Occipital lobe (tissue), 2 donors: ENCODE data around the gene MPC1L. TPM values are rescaled to one million over a fixed set of nuclear protein-coding genes. Genes with fewer than 3 reads are reported as not detected.

Source experiments
- DNase-seq: peaks from one replicate; lab custom pipeline; 2025; lab: John Stamatoyannopoulos, UW
- total RNA-seq: library from RNA; depleted of rRNA; stranded (reverse); fragments of >200 nt; gene quantifications from one replicate; pipeline ENCODE4 v1.2.3, GENCODE V29; 2014

Gene MPC1L
- total RNA-seq, 1 donor from 2014 or later: not detected

GRCh38 chrX:40628506-40628905, 5.3 kb downstream of the MPC1L start:
- no peak for DNase-seq

GRCh38 chrX:40632199-40632598, 9.0 kb downstream of the MPC1L start:
- DNase-seq: no peak

- no peak for DNase-seq
These were observed 14.5 kb downstream of the MPC1L start for GRCh38 chrX:40637687-40638086.

- DNase-seq: no peak
These were observed 20.9 kb downstream of the MPC1L start for GRCh38 chrX:40644176-40644575.

GRCh38 chrX:40644821-40645358, 21.7 kb downstream of the MPC1L start:
- peak; percentile 4 for DNase-seq

- no peak for DNase-seq
These were observed 23.5 kb downstream of the MPC1L start for GRCh38 chrX:40646489-40647306.

GRCh38 chrX:40647307-40648197, 24.3 kb downstream of the MPC1L start, which contains the start of gene CXorf38:
Gene CXorf38 (minus strand): TSS chrX:40647561. CDS start chrX:40647520, 41 bp downstream.
- peak; percentile 79 for DNase-seq

GRCh38 chrX:40651620-40652223, 28.5 kb downstream of the MPC1L start:
- peak; percentile 22 for DNase-seq

GRCh38 chrX:40652664-40653063, 29.4 kb downstream of the MPC1L start:
- no peak for DNase-seq

- no peak for DNase-seq
These were observed 30.3 kb downstream of the MPC1L start for GRCh38 chrX:40653535-40653934.

- no peak for DNase-seq
These were observed 37.2 kb downstream of the MPC1L start for GRCh38 chrX:40660381-40660780.

GRCh38 chrX:40661489-40661888, 38.3 kb downstream of the MPC1L start:
- no peak for DNase-seq

- DNase-seq: no peak
These were observed 40.0 kb downstream of the MPC1L start for GRCh38 chrX:40663078-40663740.

- DNase-seq: no peak
These were observed 40.8 kb downstream of the MPC1L start for GRCh38 chrX:40663880-40664630.

GRCh38 chrX:40671126-40671525, 47.9 kb downstream of the MPC1L start:
- no peak for DNase-seq

Other genes with a start within 250 kb of the MPC1L start
- 95.1 TPM for gene ATP6AP2, start 42.5 kb upstream of the MPC1L start, total RNA-seq
- 10.6 TPM for gene CXorf38, start 24.1 kb downstream of the MPC1L start, total RNA-seq
- 27.5 TPM for gene MED14, start 112.1 kb downstream of the MPC1L start, total RNA-seq